K562 (cell line): Measurements from ENCODE around the gene TAF5L. TPM values are rescaled to one million over a fixed set of nuclear protein-coding genes. Genes with fewer than 3 reads are reported as not detected.

Experiments used
- COPS2 ChIP-seq: fragments of 450-650 bp; conservative IDR thresholded peaks from 2 replicates; pipeline ENCODE4 v1.6.1; 2016; ENCODE audit warnings: mild to moderate bottlenecking, moderate library complexity
- DIDO1 ChIP-seq: fragments of 450-650 bp; IDR thresholded peaks from 2 replicates; pipeline ENCODE4 v1.6.1; 2016; ENCODE audit warnings: low read depth, missing biosample characterization, missing genetic modification characterization
- FOXK1 ChIP-seq: sonication (generic); formaldehyde crosslinking; IDR thresholded peaks from 2 replicates; pipeline ENCODE4 v1.8.0; 2022; ENCODE audit warnings: missing genetic modification reagents, mild to moderate bottlenecking, borderline replicate concordance
- GABPB1 ChIP-seq: sonication (generic); formaldehyde crosslinking; IDR thresholded peaks from 2 replicates; pipeline ENCODE4 v1.8.0; 2022; ENCODE audit warnings: mild to moderate bottlenecking, missing genetic modification reagents
- HDGF ChIP-seq: fragments of 450-650 bp; IDR thresholded peaks from 2 replicates; pipeline ENCODE4 v1.6.1; 2016
- LARP7 ChIP-seq: fragments of 450-650 bp; IDR thresholded peaks from 2 replicates; pipeline ENCODE4 v1.6.1; 2016
- LCOR ChIP-seq: sonication (generic); formaldehyde crosslinking; IDR thresholded peaks from 2 replicates; pipeline ENCODE4 v1.8.0; 2022; ENCODE audit warnings: mild to moderate bottlenecking, missing genetic modification reagents
- MYC ChIP-seq, 2 experiments: fragments of 250-450 bp in 1 of 2; sonication (Bioruptor Pico) in 1 of 2; IDR thresholded peaks; 2 replicates each; pipeline versions ENCODE4 v1.5.1 to v1.6.1; 2012 to 2021; ENCODE audit warnings: low read depth in 2 of 2, borderline replicate concordance in 1 of 2, improper control_type of control experiment in 1 of 2, low read length in 1 of 2, mild to moderate bottlenecking in 1 of 2, moderate library complexity in 1 of 2
- NFYB ChIP-seq: IDR thresholded peaks from 2 replicates; pipeline ENCODE4 v1.6.1; 2011; ENCODE audit warnings: mild to moderate bottlenecking, moderate library complexity; ENCODE audit not compliant: insufficient read length; ENCODE audit errors: extremely low read depth
- NRF1 ChIP-seq, 2 experiments: fragments of 450-650 bp; IDR thresholded peaks in 1 of 2; conservative IDR thresholded peaks in 1 of 2; 2 replicates each; pipeline ENCODE4 v1.6.1; 2014; ENCODE audit warnings: mild to moderate bottlenecking in 2 of 2
- POLR3G ChIP-seq: IDR thresholded peaks from 2 replicates; pipeline ENCODE4 v1.6.1; 2011; ENCODE audit not compliant: insufficient read length, insufficient replicate concordance; ENCODE audit errors: extremely low read depth
- PURB ChIP-seq: sonication (generic); formaldehyde crosslinking; IDR thresholded peaks from 2 replicates; pipeline ENCODE4 v1.9.0; 2021; ENCODE audit warnings: low read depth, mild to moderate bottlenecking, missing genetic modification reagents
- SPI1 ChIP-seq: IDR thresholded peaks from 2 replicates; pipeline ENCODE4 v1.6.1; 2011; ENCODE audit warnings: low read depth, low read length, control low read depth, borderline replicate concordance
- ZNF274 ChIP-seq: IDR thresholded peaks from 2 replicates; pipeline ENCODE4 v1.6.1; 2011; ENCODE audit warnings: low read depth, mild to moderate bottlenecking, low read length, moderate library complexity, borderline replicate concordance
- ZNF445 ChIP-seq: fragments of 250-450 bp; sonication (Bioruptor Pico); IDR thresholded peaks from 2 replicates; pipeline ENCODE4 v1.4.0; 2020; ENCODE audit warnings: low read depth, mild to moderate bottlenecking, moderate library complexity
- ZNF668 ChIP-seq: fragments of 250-450 bp; sonication (Bioruptor Pico); IDR thresholded peaks from 2 replicates; pipeline ENCODE4 v1.8.0; 2022; ENCODE audit warnings: mild to moderate bottlenecking, inconsistent platforms
- polyA plus RNA-seq, 8 experiments: library from polyadenylated mRNA; depleted of rRNA in 4 of 8; stranded (reverse) in 5 of 8; unstranded in 3 of 8; fragments of >200 nt; fragmentation: Nextera tagmentation in 2 of 8; fragmentation: Illumina TruSeq in 1 of 8; extraction: Ambion mirVana in 2 of 8; extraction: Trizol in 1 of 8; gene quantifications; 2 replicates each; pipeline versions ENCODE4 v1.2.1 to v1.2.3, GENCODE V29; 2011 to 2014; ENCODE audit warnings: inconsistent platforms in 1 of 8, missing spikeins in 1 of 8
- total RNA-seq, 7 experiments: library from RNA; depleted of rRNA in 6 of 7; stranded (reverse); fragments of >200 nt in 6 of 7; fragmentation: Illumina TruSeq in 2 of 7; extraction: Trizol in 2 of 7; gene quantifications; 2 replicates each; pipeline versions ENCODE4 v1.2.1 to v1.2.3, GENCODE V29; 2011 to 2021; ENCODE audit warnings: low replicate concordance in 1 of 7
- TF ChIP-seq, protein P1 (sequence below): sonication (generic); formaldehyde crosslinking; IDR thresholded peaks from 2 replicates; pipeline ENCODE4 v1.8.0; 2022; ENCODE audit warnings: mild to moderate bottlenecking, missing genetic modification reagents
- TF ChIP-seq, protein P2 (sequence below): fragments of 250-450 bp; sonication (Bioruptor Pico); IDR thresholded peaks from 2 replicates; pipeline ENCODE4 v1.5.1; 2021; ENCODE audit warnings: mild to moderate bottlenecking
- TF ChIP-seq, protein P3 (sequence below): fragments of 450-650 bp; formaldehyde crosslinking; IDR thresholded peaks from 2 replicates; pipeline ENCODE4 v1.4.0; 2020; ENCODE audit warnings: mild to moderate bottlenecking
- TF ChIP-seq, protein P4 (sequence below): sonication (generic); formaldehyde crosslinking; IDR thresholded peaks from 2 replicates; pipeline ENCODE4 v1.8.0; 2022; ENCODE audit warnings: mild to moderate bottlenecking, low read depth, missing genetic modification reagents

The TAF5L gene
- total and polyA plus RNA-seq, 9 of the 15 experiments (the other 6 are each of a cell fraction or from before 2014, with no cell fraction given), result 2.2 to 34.2 (median 23.3) TPM

DNA sequence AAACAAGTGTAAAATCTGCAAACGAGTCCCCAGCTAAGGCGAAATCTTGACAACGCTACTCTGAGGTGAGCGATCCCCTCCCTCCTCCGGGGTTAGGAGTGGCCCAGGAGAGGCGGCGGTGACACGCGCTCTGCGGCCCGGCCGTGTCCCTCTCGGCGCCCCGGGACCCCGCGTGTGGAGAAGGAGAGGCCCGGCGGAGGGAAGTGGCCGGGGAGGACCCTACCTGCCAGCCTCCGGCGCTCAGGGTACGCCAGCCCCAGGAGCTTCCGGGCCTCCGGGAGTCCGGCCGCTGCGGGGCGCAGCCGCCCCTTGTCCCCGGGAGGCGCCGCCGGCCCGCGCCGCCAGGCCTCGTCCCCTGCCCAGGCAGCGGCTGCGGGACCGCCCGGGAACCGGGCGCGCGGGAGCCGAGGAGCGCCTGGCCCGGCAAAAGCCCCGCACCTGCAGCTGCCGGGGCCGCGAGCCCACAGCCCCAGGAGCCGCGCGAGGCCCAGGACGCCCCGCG lies 68.0 kb downstream of the TAF5L start (continued):
- no peak for TF ChIP-seq NRF1 (conservative IDR thresholded peaks at IDR 0.05 in 1 of 2, IDR thresholded peaks at IDR 0.05 in 1 of 2)
- TF ChIP-seq COPS2, result no peak
- peak; percentile 60 for TF ChIP-seq GABPB1
- TF ChIP-seq PURB (CRISPR knock-in tag), result no peak
- TF ChIP-seq, protein P1, sequence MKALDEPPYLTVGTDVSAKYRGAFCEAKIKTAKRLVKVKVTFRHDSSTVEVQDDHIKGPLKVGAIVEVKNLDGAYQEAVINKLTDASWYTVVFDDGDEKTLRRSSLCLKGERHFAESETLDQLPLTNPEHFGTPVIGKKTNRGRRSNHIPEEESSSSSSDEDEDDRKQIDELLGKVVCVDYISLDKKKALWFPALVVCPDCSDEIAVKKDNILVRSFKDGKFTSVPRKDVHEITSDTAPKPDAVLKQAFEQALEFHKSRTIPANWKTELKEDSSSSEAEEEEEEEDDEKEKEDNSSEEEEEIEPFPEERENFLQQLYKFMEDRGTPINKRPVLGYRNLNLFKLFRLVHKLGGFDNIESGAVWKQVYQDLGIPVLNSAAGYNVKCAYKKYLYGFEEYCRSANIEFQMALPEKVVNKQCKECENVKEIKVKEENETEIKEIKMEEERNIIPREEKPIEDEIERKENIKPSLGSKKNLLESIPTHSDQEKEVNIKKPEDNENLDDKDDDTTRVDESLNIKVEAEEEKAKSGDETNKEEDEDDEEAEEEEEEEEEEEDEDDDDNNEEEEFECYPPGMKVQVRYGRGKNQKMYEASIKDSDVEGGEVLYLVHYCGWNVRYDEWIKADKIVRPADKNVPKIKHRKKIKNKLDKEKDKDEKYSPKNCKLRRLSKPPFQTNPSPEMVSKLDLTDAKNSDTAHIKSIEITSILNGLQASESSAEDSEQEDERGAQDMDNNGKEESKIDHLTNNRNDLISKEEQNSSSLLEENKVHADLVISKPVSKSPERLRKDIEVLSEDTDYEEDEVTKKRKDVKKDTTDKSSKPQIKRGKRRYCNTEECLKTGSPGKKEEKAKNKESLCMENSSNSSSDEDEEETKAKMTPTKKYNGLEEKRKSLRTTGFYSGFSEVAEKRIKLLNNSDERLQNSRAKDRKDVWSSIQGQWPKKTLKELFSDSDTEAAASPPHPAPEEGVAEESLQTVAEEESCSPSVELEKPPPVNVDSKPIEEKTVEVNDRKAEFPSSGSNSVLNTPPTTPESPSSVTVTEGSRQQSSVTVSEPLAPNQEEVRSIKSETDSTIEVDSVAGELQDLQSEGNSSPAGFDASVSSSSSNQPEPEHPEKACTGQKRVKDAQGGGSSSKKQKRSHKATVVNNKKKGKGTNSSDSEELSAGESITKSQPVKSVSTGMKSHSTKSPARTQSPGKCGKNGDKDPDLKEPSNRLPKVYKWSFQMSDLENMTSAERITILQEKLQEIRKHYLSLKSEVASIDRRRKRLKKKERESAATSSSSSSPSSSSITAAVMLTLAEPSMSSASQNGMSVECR (CRISPR knock-in tag), result no peak
- TF ChIP-seq SPI1, result no peak
- TF ChIP-seq MYC (IDR thresholded peaks at IDR 0.05; ENCODE audit: low read depth, low read length), result peak; percentile 52; the same call in 1 of the 2 replicates
- no peak; the same call in 1 of the 2 replicates for TF ChIP-seq MYC (CRISPR knock-in tag; IDR thresholded peaks at IDR 0.05; ENCODE audit: borderline replicate concordance, low read depth)
- no peak for TF ChIP-seq ZNF445 (CRISPR knock-in tag)
- TF ChIP-seq ZNF274, result no peak
- TF ChIP-seq NFYB, result no peak
- TF ChIP-seq ZNF668 (CRISPR knock-in tag), result no peak
- no peak for TF ChIP-seq DIDO1 (tag)
- TF ChIP-seq, protein P2, sequence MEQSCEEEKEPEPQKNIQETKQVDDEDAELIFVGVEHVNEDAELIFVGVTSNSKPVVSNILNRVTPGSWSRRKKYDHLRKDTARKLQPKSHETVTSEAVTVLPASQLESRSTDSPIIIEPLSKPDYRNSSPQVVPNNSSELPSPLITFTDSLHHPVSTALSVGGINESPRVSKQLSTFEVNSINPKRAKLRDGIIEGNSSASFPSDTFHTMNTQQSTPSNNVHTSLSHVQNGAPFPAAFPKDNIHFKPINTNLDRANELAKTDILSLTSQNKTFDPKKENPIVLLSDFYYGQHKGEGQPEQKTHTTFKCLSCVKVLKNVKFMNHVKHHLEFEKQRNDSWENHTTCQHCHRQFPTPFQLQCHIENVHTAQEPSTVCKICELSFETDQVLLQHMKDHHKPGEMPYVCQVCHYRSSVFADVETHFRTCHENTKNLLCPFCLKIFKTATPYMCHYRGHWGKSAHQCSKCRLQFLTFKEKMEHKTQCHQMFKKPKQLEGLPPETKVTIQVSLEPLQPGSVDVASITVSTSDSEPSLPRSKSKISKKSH (CRISPR knock-in tag), result no peak
- TF ChIP-seq HDGF, result no peak
- no peak for TF ChIP-seq LCOR
- TF ChIP-seq, protein P3, sequence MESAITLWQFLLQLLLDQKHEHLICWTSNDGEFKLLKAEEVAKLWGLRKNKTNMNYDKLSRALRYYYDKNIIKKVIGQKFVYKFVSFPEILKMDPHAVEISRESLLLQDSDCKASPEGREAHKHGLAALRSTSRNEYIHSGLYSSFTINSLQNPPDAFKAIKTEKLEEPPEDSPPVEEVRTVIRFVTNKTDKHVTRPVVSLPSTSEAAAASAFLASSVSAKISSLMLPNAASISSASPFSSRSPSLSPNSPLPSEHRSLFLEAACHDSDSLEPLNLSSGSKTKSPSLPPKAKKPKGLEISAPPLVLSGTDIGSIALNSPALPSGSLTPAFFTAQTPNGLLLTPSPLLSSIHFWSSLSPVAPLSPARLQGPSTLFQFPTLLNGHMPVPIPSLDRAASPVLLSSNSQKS, result no peak
- no peak for TF ChIP-seq LARP7
- TF ChIP-seq, protein P4, sequence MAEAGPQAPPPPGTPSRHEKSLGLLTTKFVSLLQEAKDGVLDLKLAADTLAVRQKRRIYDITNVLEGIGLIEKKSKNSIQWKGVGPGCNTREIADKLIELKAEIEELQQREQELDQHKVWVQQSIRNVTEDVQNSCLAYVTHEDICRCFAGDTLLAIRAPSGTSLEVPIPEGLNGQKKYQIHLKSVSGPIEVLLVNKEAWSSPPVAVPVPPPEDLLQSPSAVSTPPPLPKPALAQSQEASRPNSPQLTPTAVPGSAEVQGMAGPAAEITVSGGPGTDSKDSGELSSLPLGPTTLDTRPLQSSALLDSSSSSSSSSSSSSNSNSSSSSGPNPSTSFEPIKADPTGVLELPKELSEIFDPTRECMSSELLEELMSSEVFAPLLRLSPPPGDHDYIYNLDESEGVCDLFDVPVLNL, result no peak
- no peak for TF ChIP-seq POLR3G
- no peak for TF ChIP-seq FOXK1
